ENCODE measurements around the gene HLA-DPA1.
A peak's percentile ranks its signal among the peaks of the same experiment; 100 is the strongest.

The HLA-DPA1 gene

GRCh38 chr6:33061987-33062386, 11.5 kb downstream of the HLA-DPA1 start:
- Histone ChIP-seq H3K4me3 (ENCODE audit: low read length) (no peak overlapping the region), H3K27me3 (ENCODE audit: low read depth, low read length) (no peaks in the 10 kb centered on the region), H2AFZ (ENCODE audit: low read depth, low read length) (no peak overlapping the region), H3K9ac (ENCODE audit: low read length) (no peak overlapping the region), H3K4me1 (ENCODE audit: low read length) (peaks cover 24% of the 10 kb centered on the region), H3K27ac (ENCODE audit: low read length) (peak overlapping the region; percentile 44), H3K4me2 (ENCODE audit: low read length) (no peak overlapping the region), H3K36me3 (replicated peaks; ENCODE audit: low read depth, low read length) (peaks cover 24% of the 10 kb centered on the region), H3K9me3 (ENCODE audit: insufficient read depth, low read length) (no peaks in the 10 kb centered on the region), H3K79me2 (ENCODE audit: low read length) (no peaks in the 10 kb centered on the region), H4K20me1 (ENCODE audit: insufficient read depth, low read length) (no peaks in the 10 kb centered on the region)
- no peak for TF ChIP-seq EZH2phosphoT487 (IDR thresholded peaks at IDR 0.05; ENCODE audit: low read depth)
- TF ChIP-seq CTCF (IDR thresholded peaks at IDR 0.05; ENCODE audit: low read depth, low read length): no peak

GRCh38 chr6:33057222-33058150, 16.0 kb downstream of the HLA-DPA1 start:
- no peaks in the 10 kb centered on the region for H4K20me1 ChIP-seq (ENCODE audit: insufficient read depth, low read length)
- no peaks in the 10 kb centered on the region for H3K36me3 ChIP-seq (replicated peaks; ENCODE audit: low read depth, low read length)
- H3K4me2 ChIP-seq (ENCODE audit: low read length): peak overlapping the region; percentile 14; the same call in 1 of the 2 replicates
- no peaks in the 10 kb centered on the region for H3K27me3 ChIP-seq (ENCODE audit: low read depth, low read length)
- H3K4me1 ChIP-seq (ENCODE audit: low read length): peaks cover 24% of the 10 kb centered on the region
- TF ChIP-seq CTCF (IDR thresholded peaks at IDR 0.05; ENCODE audit: low read depth, low read length) (no peak), EZH2phosphoT487 (IDR thresholded peaks at IDR 0.05; ENCODE audit: low read depth) (no peak)
- no peak overlapping the region for H3K9ac ChIP-seq (ENCODE audit: low read length)
- H3K79me2 ChIP-seq (ENCODE audit: low read length): no peaks in the 10 kb centered on the region
- H3K4me3 ChIP-seq (ENCODE audit: low read length): no peak overlapping the region
- H2AFZ ChIP-seq (ENCODE audit: low read depth, low read length): no peak overlapping the region
- no peak overlapping the region; the same call in 1 of the 2 replicates for H3K27ac ChIP-seq (ENCODE audit: low read length)
- no peaks in the 10 kb centered on the region for H3K9me3 ChIP-seq (ENCODE audit: insufficient read depth, low read length)

- Histone ChIP-seq H4K20me1 (ENCODE audit: insufficient read depth, low read length) (no peaks in the 10 kb centered on the region), H3K4me3 (ENCODE audit: low read length) (no peak overlapping the region), H3K9me3 (ENCODE audit: insufficient read depth, low read length) (no peaks in the 10 kb centered on the region), H3K4me2 (ENCODE audit: low read length) (no peak overlapping the region), H3K27ac (ENCODE audit: low read length) (no peak overlapping the region), H3K79me2 (ENCODE audit: low read length) (no peaks in the 10 kb centered on the region), H3K36me3 (replicated peaks; ENCODE audit: low read depth, low read length) (no peaks in the 10 kb centered on the region), H3K27me3 (ENCODE audit: low read depth, low read length) (no peaks in the 10 kb centered on the region), H2AFZ (ENCODE audit: low read depth, low read length) (no peak overlapping the region), H3K9ac (ENCODE audit: low read length) (no peak overlapping the region), H3K4me1 (ENCODE audit: low read length) (peaks cover 18% of the 10 kb centered on the region)
- TF ChIP-seq EZH2phosphoT487 (IDR thresholded peaks at IDR 0.05; ENCODE audit: low read depth) (no peak), CTCF (IDR thresholded peaks at IDR 0.05; ENCODE audit: low read depth, low read length) (no peak)
These were observed 20.2 kb downstream of the HLA-DPA1 start for GRCh38 chr6:33053230-33053629.

- Histone ChIP-seq H3K27me3 (ENCODE audit: low read depth, low read length) (no peaks in the 10 kb centered on the region), H2AFZ (ENCODE audit: low read depth, low read length) (no peak overlapping the region), H3K9ac (ENCODE audit: low read length) (no peak overlapping the region), H3K4me3 (ENCODE audit: low read length) (no peak overlapping the region), H3K4me1 (ENCODE audit: low read length) (peaks cover 12% of the 10 kb centered on the region), H3K4me2 (ENCODE audit: low read length) (no peak overlapping the region), H3K79me2 (ENCODE audit: low read length) (no peaks in the 10 kb centered on the region), H3K27ac (ENCODE audit: low read length) (no peak overlapping the region), H3K9me3 (ENCODE audit: insufficient read depth, low read length) (no peaks in the 10 kb centered on the region), H4K20me1 (ENCODE audit: insufficient read depth, low read length) (no peaks in the 10 kb centered on the region), H3K36me3 (replicated peaks; ENCODE audit: low read depth, low read length) (no peaks in the 10 kb centered on the region)
- TF ChIP-seq EZH2phosphoT487 (IDR thresholded peaks at IDR 0.05; ENCODE audit: low read depth): no peak
- no peak for TF ChIP-seq CTCF (IDR thresholded peaks at IDR 0.05; ENCODE audit: low read depth, low read length)
These were observed 20.8 kb downstream of the HLA-DPA1 start for GRCh38 chr6:33052627-33053026.

Measured in OCI-LY3 (cell line).